Measurements from ENCODE around the gene ZCCHC13. TPM values are rescaled to one million over a fixed set of nuclear protein-coding genes. Genes with fewer than 3 reads are reported as not detected.
"Not testable (repeated sequence)": the region's sequence is repeated elsewhere in the genome, so short reads cannot be mapped to it uniquely, and the experiment has no call there.

Gene ZCCHC13
- polyA plus RNA-seq (ENCODE audit: insufficient read length): not detected

DNA sequence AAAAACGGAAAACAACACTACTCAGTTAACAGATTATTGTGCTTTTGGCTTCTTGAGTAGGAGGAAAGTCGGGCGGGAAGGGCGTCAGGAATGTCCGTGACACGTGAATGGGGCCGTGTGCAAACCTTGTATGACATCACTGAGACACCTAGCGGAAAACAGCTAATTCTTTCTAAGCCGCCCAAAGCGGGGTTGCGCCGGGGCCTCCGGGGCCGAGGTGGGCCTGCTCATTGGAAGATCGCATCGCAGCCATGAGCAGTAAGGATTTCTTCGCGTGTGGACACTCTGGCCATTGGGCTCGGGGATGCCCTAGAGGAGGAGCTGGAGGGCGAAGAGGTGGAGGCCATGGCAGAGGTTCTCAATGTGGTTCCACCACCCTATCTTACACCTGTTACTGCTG is at the start of gene ZCCHC13:
Gene ZCCHC13, plus strand, starts transcription at position 165 of the 400 bp plus-strand sequence. Its CDS starts 87 bp downstream, at position 252.
- DNase-seq: no peak

DNA sequence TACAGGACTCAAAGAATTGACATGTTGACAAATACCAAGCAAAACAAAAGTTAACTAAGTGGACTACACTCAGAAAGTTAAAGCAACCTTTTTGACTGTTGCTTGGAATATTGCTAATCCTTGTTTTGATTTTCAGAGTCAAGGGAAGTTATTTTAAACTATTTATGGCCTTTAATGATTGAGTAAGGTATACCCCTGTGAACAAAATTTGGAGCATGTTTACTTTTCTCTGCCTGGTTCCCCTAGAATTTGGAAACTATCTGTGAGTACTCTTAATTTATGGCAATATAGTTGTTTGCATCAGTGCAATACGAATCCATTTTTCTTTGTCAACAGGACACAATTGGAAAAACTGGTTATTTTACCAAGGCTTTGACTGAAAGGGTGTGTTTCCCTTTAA is 45.9 kb upstream of the ZCCHC13 start:
- not testable (repeated sequence) for DNase-seq

DNA sequence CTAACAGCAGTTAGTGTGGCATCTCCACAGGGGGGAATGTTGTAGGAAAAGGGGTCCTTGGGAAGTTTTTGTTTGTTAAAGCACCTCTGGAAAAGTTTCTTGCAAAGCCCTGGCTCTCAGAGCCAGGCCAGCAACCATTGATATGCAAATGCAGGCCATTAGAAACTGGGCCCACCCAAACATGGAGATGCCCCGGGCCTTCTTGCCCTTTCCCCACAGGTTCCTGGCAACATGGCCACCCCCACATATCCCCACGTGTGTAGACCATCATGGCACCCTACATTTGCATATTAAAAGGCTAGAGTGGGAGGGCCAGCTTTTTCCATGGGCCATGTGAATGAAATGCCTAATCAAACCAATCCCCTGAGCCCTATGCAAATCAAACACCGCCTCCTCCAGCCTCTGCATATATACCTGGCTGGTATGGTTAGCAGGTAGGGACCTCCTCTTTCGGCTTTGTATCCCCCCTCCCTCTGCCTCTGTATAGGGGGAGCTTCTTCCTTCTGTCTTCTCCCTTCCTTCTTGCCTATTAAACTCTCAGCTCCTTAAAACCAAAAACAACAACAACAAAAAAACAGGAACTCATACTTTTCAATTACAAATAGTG is 44.0 kb upstream of the ZCCHC13 start:
- no peak for DNase-seq

DNA sequence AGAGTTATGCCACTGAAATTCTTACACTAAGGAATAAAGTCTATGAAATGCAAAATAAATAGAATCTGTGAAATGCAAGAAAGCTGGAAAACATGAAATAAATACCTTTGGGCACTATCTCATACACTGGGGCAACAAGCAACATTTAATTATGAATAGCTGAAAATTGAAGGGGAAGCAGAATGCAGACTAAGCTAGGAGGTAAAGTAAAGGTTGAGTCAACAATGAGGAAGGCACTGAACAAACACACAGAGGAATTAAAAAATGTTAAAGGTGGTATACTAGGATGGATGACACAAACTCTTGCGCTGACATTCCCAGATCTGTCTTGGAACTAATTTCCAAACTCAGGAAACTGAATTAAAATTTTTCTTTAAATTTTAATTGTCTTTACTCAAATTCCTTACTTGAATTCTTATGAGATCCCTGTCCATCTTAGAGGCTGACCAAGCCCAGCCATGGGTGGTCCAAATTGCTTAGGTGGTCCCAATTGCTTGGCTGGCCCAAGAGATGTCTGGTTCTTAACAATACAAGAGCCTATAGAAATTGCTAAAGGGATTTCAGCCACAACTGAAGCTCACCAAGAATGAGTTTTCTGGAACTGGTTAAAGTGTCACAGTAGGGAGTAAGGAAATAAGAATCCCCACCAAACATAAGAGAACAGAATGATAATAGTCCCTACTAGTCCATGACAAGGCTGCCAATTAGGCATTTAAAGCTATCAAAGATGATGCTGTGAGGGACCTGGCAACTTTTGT is 41.3 kb upstream of the ZCCHC13 start:
- no peak for DNase-seq

DNA sequence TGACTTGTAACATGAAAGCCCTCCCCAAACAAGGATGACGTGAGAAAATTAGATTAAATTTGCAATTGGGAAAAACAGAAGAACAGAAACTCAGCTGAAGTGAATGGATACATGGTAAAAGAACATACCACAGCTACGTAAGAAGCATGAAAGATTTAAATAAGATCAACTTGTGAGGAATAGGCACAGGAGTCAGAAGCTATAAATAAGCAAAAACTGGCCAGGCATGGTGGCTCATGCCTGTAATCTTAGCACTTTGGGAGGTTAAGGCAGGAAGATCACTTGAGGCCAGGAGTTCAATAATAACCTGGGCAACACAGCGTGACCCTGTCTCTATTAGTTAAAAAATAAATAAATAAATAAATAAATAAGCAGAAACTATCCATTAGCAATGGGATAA is 33.6 kb upstream of the ZCCHC13 start:
- no peak for DNase-seq

DNA sequence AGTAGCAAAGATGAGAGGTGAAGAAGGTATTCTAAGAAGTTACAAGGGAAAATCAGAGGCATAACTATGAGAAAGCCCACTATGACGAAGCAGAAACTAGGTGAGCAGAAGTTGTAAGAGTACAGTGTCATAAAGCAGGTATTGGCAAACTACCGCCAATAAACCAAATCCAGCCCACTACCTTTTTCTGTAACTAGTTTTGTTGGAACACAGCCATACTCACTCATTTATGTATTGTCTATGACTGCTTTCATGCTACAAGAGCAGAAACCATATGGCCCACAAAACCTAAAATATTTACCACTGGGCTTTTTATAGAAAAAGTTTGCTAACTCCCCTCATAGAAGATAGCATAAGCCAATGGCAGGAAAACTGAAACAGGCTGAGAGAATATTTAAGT is 31.8 kb upstream of the ZCCHC13 start:
- no peak for DNase-seq

DNA sequence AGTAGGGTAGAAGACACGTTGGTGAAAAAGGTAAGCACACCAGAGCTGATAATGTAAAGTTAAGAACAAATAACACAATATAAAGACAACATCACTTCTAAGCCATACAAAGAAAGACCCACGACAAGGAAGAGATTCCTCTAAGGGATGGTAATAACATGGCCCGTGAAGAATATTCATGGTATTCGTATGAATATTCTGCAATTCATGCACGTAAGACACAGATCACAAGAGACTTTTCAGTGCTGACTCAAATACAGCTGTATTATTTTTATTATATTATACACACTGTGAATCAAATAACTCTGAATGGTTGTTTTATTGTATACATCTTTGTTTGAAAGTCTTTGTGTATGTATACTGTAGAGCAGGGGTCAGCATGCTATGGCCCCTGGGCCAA is 29.5 kb upstream of the ZCCHC13 start:
- no peak for DNase-seq

DNA sequence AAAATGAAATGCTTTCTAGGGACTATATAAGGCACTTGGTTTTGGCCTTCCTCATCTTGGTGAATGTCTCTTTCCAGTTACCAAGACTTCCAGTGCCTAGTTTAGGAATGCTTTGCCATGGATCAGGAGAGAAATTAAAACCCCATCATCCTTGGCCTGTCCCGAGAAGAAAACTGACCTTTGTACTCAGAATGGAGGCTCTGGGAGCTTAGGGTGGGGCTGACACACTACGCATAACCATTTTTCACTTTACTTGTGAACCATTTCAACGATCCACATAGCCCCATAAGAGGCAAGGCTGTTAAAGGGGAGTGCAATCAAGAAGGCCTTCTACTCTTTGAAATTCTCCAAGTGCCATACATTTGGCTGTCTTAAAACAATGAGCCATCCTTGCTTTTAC is 26.7 kb upstream of the ZCCHC13 start:
- DNase-seq: no peak

DNA sequence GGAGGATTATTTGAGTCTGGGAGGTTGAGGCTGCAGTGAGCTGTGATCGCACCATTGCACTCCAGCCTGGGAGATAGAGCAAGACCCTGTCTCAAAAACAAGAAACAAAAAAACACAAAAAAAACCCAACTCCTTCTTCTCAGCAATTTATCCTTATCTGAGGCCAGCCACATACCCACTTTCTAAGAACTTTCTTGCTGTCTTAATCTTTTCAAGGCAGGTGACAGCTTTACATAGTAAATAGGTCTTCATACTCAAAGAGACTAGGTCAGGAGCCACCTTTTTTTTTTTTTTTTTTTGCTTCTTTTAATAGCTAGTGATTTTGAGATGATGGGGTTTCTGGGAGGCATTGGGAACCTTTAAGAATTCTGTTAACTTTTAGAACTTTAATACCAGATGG is 26.1 kb upstream of the ZCCHC13 start:
- no peak for DNase-seq

DNA sequence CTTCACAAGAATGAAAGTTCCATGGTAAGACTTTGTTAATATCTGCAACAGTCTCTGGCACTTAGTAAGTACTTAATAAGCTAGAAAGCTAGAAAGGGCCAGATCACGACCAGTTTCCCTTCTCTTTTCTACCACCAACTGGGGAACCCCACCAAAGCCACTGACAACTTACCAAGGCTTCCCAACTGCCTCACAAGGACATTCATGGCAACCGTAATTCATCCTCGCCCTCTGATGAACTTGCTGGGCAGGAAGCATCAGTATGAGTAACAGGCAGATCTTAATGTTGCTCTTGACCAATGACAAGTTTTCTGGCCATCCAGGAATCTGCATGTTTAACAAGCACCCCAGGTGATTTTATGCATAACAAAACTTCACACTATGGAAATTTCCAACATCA is 23.2 kb upstream of the ZCCHC13 start:
- no peak for DNase-seq

DNA sequence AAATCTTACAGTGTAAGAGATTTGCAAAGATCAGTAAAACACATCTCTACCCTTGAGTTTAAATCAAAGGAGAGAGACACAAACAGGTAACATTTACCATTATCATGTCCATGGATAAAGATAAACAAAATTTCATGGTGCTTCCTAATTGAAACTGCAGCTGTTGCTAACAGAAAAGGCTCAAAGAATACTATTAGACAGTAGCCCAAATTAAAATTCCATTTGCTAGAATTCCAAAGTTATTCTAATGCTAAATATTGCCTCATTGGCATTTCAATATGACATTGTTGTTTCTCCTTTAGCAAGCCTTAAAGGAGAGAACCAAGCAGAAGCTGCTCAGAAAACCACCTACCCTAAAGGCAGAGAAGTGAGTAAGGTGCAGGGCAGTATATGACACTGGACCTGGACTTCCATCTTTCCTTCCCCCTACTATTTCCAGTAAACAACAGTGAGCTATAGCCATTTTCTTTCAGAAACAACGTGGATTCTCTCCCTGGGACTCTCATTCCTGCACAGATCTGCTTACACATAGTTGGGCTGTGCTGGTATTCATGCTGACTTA is 19.5 kb upstream of the ZCCHC13 start:
- no peak for DNase-seq

DNA sequence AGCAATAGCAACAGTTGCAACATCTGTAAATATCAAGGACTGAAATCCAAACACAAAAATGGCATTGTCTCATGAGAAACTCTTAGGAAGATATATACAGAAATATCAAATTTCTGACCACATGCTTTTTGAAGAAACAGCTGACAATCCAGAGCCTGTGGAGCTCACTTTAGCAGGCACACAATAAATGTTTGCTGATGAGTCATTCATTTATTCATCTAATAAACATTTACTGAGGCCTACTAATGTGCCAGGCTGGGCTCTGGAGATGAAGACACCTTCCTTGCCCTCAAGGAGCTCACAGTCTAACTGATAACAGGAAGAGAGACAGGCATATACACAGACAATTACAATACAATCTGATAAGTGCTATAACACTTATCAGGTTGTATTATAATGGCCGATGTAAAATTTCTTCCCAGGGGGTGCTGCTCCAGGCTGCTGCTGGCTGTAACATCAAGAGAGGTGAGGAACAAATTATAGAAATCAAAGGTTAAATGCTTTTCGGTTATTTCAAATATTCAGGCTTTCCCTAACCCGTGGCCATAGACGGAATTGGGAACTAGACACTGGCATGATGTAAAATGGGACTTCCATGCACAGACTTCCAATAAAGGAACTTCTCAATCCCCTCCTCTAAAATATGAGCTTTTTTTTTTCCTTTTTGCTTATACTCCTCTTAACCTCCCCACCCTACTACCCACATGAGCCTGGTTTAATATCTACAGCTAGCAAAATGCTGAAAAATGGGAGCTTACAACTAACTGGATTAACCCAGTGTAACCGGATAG is 16.8 kb upstream of the ZCCHC13 start:
- DNase-seq: no peak

DNA sequence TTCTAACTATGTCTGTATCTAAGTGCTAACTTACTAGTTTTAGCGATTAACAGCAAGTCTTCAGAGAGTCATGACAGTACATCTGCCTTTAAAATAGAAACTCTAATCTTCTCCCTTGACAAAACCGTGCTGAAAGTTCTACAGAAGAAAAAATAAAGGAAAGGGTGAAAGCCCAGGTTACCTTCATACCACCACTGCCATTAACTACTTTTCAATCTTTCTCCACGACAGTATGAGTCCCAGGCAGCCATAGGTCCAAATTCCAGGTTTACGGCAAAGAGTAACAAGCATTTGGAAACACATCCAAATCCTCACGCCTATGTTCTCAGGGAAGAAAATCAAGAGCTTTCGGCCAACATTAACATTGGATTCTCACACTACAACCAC is 12.4 kb upstream of the ZCCHC13 start:
- no peak for DNase-seq

DNA sequence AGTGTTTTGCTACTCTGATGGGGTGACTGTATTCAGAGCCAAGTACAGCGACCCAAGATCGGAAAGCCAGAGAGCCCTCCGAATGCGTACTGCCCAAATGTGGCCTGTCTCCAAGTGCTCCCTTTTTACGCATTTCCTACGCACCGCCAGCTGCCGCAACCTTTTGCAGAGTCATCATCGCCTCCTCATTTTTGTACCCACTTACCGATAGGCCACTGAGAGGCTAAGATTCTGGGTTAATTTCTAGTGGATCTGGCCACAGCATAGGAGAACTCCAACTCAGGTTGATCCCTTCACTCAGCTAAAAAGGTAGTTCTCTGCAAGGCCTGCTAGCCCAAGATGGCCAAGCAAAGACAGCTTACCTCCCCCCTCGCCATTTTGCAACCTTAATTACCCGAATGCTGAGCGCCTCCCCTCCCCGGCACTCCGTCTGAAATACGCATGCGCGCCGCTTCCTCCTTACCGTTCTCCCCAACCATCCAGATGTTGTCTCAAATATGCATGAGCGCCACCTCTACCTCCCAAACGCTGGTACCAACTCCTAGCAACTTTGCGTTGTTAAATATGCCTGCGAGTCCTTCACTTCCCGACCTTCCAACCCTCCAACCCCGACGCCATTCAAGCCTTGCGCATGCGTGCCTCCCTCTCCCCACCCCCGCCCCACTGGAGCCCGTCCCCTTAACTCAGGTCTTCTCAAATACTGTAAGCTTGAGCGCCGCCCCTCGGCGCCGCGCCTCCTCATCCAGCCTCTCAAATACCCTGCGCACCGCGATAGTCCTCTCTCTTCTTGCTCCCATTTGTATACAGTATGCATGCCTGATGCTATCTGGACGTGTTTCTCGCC is 11.8 kb upstream of the ZCCHC13 start:
- DNase-seq: peak; percentile 91

DNA sequence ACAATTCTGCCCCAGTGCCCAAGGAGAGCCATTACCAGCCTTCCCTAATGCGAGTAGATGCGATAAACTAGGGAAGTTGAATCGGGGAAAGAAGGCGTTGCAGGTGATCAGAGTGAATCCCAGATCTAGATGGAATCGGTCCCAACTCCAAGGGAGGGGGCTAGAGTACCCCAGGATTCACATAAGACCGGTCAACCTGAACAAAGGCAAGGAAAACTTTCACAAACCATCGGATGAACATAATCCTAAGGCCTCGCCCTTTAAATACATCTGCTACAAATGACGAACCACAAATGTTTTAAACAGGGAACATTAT is 11.2 kb upstream of the ZCCHC13 start:
- no peak for DNase-seq

DNA sequence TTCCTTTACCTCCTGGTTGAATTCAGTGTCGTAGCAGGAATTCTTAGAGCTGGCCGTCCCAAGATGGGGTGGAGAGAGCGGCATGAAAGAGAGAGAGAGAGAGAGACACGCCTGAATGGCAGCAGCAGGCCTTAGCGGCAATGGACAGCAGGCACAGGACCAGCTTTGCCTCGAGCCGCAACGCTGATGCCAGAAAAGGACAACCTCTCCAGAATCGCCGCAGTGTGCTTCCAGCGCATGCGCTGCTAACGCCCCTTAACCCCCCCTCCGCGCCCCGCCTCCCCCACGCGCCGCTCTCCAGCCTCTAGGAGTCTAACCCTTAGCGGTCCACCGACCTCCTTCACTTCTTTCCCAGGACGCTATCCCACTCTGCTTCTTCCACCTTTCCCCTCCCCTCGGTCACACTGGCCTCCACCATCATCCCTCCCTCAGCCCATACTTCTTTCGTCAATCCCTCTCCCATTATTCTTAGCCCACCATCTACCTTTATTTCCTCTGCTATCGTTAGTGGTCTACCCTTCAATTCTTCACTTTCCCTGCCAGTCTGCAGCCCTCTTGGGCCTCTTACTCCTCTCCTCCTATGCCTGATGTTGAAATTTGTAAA is 10.5 kb upstream of the ZCCHC13 start:
- DNase-seq: peak; percentile 75

DNA sequence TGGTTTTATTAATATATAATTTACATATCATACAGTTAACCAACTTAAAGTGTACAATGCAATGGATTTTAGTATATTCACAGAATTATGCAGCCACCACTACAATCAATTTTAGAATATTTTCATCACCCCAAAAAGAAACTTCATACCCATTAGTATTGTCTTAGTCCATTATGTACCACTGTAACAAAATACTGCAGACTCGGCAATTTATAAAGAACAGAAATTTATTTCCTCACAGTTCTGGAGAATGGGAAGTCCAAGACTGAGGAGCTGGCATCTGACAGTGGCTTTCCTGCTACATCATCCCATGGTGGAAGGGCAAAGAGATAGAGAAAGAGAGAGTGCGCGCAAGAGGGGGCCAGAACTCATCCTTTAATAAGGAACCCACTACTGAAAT is 8.9 kb upstream of the ZCCHC13 start:
- no peak for DNase-seq

DNA sequence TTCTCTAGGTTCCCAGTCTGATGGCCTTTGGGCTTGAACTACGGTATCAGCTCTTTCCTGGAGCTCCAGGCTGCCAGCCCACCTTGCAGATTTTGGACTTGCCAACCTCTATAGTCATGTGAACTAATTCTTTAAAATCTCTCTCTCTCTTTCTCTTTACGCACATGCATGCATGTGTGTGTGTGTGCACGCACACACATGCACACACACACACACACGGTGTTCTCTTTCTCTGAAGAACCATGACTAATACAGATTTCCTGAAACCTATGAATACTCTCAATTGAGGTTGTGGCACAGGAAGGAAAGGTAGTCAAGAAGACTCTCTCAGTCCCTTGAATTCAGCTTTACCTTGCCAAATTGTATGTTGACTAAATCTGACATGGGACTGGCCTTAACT is 6.2 kb upstream of the ZCCHC13 start:
- no peak for DNase-seq

DNA sequence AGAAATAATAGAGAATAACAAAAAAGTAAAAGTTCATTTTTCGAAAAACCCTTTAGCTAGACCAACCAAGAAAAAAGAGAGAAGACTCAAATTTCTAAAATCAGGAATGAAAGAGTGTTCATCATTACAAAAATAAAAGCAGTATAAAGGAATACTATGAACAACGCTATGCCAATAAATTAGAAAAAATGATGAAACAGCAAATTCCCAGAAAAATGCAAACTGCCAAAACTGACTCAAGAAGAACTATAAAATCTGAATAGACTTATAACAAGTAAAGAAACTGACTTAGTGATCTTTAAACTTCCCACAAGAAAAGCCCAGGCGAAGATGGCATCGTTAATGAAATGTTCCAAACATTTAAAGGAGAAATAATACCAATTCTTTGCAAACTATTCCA is 3.1 kb upstream of the ZCCHC13 start:
- no peak for DNase-seq

DNA sequence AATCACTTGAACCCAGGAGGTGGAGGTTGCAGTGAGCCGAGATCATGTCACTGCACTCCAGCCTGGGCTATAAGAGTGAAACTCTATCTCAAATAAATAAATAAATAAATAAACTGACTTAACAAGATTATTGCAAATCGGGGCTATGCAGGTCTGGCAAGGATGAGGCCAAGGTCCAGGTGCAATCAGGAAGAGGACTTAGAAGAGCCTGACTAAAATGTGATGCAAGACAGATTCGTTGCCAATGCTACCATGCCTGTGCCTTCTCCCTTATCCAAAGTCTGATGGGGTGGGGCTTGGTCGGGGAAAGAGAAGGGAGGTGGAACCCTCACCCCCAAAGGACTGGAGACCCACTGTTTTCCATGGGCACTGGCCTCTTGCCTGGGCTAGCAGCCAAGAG is 14.7 kb downstream of the ZCCHC13 start:
- no peak for DNase-seq

DNA sequence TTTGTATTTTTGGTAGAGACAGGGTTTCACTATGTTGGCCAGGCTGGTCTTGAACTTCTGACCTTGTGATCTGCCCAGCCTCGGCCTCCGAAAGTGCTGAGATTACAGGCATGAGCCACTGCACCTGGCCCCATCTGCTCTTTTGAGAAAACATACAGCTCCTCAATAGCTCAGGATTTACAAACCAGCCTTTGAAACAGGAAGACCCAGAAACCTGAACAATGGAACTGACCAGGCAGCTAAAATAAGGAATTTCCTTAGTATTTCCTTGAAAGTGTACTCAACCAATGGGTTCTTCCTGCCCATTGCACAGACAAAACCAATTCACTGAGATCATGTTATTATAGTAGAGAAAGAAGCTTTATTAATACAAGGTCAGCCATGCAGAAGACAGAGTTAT is 15.3 kb downstream of the ZCCHC13 start:
- not testable (repeated sequence) for DNase-seq

DNA sequence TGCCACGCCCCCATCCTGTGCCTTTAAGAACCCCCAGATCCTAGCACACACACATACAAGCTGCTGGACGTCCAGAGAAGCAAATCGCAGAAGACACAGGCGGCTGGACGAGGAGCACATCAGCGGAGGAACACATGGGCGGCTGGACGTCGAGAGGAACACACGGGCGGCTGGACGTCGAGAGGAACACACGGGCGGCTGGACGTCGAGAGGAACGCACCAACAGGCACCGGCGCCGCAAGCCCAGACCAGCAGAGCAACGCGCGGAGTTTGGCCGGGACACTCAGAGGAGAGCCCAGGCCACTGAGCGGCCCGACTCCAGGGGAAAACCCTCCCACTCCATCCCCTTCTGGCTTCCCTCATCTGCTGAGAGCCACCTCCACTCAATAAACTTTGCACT is 17.2 kb downstream of the ZCCHC13 start:
- DNase-seq: no peak
